GM19023 (cell line): ENCODE results near the gene RNU1-4.
"Not testable (repeated sequence)": the region's sequence is repeated elsewhere in the genome, so short reads cannot be mapped to it uniquely, and the experiment has no call there.

Source experiments
- ATAC-seq: cut with Tn5 transposase; IDR thresholded peaks from one replicate; pipeline ENCODE4 v1.9.1; 2021; ENCODE audit warnings: mild to moderate bottlenecking, moderate library complexity; ENCODE audit not compliant: unreplicated experiment

RNU1-4 gene

DNA sequence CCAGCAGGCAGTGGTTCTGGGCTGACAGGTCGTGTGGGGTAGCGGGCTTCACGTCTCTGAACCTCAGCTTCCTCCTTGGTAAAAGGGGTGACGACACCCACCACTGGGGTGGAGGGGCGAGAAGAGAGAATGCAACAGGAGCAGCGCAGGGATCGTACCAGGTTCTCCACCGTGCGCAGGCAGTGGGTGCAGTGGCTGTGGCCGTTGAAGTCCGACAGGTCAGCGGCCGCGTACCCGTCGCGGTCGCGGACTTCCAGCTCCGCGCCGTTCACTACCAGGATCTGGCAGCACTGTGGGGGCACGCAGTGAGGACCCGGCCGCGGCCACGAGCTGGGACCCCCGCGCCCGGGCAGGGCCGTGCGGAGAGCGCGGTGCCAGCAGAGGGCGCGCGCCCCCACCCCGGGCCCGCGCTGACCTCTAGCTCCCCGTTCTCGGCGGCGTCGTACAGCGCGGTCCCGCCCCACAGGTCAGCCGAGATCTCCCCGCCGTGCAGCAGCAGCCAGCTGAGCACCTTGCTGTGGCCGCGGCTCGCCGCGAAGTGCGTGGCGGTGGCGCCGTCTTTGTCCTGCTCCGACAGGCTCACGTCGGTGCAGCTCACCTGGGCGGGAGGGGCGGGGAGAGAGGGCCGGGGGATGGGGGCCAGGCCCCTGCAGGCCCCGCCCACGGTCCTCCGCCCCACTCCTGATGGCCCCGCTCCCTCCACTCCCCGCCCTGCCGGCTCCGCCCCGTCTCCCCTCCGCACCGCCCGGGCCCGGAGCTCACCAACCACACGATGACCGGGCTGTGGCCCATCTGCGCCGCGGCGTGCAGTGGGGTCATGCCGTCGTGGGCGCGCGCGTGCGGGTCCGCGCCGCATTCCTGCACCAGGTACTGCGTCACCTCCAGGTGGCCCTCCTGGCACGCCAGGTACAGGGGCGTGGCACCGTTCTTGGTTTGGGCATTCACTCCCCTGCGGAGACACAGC is 32.9 kb upstream of the RNU1-4 start:
- ATAC-seq: not testable (repeated sequence)

DNA sequence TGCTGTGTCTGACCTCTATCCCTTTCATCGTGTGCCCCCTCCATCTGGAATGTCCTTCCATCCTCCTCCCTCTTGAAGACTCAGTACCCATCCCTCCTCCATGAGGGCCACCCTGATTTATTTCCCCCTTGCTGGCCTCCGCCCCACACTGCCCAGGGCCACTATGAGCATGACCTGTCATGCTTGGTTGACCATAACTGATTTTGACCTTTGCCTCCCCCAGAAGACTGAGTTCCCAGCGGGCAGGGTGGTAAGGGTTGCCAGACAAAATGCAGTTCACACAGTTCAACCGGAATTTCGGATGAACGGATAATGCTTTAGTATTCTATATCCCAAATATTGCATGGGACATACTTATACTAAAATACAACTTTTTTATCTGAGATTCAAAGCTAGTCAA is 31.6 kb upstream of the RNU1-4 start:
- ATAC-seq: not testable (repeated sequence)

DNA sequence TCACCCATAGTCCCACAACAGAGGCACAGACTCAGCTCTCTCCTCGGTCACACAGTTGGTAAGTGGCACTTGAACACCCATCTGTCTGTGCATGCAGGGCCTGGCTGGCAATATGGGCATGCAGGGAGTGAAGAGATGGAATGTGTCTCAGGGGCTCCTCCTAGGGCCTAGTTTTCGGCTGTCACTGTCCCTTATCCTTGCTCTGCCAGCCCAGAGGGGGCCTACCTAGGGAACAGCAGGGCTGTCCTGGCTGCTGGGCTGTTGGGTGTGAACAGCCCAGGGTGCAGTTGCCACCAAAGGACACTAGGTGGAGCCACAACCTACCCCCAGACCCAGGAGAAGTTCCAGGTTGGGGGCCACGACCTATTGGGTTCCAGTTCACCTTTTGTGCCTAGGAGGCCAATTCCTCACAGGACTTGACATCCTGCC is 30.6 kb upstream of the RNU1-4 start:
- ATAC-seq: peak; percentile 60

DNA sequence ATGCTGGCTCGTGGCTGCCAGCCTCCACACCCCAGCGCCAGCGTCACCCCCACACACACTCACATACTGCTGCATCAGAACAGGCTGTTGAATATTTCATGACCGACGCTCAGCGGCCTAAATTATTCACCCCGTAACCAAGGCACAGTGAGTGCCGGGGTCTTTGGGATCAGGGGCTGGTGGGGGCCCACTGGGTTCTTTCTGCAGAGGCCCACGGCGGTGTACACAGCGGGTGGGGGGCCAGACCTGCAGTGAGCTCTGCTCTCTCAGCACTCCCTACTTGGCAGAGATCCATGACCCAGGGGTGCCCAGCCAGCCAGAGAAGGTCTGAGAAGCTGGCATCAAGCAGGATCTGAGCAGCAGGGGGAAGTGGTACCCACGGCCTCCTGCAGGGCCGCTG is 29.7 kb upstream of the RNU1-4 start:
- ATAC-seq: not testable (repeated sequence)

DNA sequence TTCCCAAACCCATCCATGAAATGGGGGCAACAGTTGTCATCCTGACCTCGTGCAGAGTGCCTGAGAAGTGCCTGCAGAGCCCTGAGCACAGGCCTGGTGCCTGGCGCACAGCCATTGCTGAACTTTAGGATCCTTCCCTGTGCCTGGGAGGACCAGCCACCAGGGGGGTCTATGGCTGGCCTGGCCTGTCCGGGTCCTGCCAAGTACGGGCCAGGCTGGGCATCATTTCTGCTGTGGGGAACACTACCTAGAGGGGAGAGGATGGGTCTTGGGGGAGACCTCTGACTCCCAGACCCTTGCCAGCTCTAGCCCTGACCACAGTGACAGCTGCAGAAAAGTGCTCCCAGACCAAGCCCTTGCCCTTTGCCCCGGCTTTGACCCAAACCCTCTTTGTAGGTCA is 28.2 kb upstream of the RNU1-4 start:
- not testable (repeated sequence) for ATAC-seq

DNA sequence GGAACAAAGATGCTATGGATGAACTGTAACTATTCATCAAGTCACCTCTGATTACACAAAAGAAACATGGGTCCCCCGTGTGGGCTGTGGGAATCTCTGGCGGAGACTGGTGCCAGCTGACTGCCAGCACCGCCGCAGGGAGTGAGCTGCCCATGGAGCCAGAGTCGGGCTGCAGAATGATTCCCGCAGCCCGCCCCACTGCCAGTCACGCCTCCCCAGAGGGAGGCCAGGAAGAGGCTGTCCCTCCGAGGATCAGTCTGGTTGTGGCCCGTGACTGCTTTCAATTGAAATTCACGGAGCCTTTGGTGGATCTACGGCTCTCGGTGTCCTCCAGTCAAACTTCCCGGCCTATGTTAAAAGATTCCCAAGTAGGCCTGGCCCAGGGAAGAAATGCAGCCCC is 27.7 kb upstream of the RNU1-4 start:
- not testable (repeated sequence) for ATAC-seq

DNA sequence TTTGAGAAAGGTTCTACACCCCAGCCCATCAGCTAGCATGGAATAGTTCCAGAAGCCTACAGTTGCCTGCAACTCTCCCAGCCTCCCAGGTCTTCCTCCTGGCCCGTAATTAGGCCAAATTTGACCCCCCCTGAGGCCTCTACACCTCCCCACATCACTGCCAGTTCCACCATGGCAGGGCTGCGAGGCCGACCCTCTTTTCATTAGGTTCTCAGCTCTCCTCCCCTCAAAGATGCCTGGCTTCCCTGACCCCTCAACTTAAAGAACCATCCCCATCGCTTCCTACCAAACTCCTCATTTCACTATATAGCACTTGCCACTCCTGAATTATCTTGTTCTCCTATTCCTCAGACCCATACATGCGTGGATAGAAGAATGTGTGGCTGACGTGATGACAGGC is 27.3 kb upstream of the RNU1-4 start:
- not testable (repeated sequence) for ATAC-seq

DNA sequence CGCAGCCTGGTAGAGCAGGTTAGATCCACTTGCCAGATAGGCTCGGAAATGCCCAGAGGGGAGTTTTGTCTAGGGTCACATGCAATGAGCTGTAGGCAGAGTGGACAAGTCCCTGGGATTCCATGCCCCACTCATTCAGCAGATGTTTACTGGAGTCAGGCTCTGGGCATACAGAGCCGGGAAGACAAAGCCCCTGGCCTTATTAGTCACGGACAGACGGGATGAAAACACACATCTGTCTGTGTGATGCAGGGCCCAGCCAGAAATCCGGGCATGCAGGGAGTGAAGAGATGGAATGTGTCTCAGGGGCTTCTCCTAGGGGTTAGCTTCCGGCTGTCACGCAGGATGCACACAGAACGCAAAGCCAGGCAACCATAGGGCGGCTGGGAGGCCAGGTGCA is 26.8 kb upstream of the RNU1-4 start:
- ATAC-seq: not testable (repeated sequence)

DNA sequence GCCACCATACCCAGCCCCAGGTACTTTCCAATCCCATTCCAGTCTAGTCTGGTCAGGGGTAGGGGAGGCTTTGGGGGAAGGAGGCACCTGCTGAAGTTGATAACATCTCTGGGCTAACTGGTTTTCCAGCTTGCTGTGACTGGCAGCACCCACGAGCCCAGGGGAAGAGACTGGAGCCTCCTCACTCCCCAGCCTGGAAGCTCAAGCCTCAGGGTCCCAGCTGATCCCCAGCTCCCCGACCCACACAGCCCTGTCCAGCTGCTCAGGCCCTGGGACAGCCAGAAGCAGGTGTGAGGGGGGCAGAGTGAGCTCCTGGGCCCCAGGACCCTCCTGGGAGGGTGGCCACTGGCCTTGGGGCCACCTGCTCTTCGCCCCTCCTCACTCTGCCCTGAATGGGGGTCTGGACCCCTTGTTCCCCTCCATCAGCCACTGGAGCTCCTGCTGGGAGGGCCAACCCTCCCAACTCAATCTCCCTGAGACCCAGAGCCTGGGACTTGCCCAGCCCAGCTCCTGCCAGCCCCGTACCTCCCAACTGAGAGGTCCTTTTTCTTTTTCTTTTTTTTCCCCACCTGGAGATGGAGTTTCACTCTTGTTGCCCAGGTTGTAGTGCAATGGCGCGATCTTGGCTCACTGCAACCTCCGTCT is 23.5 kb upstream of the RNU1-4 start:
- no peak for ATAC-seq

DNA sequence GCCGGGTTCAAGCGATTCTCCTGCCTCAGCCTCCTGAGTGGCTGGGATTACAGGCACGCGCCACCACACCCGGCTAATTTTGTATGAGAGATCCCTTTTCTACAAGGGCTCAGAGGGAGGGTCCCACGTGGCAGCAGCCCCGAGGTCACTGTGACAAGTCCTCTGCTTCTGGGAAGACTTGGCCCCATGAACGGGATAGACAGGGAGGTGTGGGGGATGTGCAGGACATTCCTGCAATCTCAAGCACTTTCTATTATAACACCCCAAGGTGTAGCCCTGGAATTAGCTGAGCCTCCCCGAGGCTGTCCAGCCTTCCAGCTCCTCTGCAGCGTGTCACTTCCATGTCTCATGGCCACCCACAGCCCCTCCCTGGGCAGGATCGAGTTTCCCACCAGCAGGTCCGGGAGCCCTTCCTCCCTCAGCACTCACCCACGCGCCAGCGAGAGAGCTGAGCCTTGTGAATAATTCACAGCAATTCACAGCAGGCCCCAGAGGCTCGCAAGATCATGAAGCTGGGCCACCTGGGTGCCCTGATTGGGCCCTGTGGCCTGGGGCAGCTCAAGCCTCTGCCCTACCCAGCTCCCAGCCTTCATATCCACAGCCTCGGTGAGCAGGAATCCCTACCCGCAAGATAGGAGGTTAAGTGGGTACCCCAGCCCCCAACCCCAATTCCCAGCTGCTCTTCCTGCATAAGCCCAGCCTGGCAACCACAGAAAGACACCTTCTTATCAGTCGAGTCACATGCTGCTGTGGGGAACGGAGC is 22.8 kb upstream of the RNU1-4 start:
- ATAC-seq: no peak

DNA sequence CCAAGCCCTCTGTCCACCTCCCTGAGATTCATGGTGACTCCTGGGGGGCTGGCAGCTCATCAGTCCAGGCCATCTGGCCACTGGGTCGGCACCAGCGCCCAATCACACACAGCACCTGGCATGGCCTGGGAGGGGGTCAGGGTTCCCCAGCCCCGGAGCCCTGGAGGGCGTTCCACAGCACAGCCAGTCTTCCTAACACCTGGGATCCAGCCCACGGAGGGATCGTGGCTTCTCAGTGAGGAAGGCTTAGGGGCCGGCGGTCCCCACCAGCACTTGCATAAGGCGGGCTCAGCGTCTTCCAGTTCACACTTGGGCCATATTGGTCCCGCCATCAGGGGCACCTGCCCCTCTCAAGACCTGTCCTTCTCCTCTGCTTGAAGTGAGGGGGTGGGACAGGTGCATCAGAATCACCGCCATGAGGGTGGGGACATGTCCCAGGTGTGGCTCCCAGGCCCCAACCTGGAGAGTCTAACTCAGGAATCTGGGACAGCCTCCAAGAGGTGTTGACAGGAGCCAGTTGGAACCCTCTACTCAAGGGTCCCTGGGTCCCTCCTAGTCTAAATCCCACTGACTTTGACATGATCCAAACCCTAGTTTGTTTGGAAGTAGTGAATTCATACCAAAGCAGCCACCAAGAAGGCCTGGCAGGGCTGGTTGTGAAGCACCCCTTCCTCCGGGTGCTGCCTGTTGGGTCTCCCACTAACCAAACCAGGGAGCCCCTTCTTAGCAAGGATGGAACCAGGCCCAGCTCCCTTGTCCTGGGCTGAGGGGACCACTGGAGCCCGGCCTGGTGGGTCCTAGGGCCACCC is 22.0 kb upstream of the RNU1-4 start:
- not testable (repeated sequence) for ATAC-seq

DNA sequence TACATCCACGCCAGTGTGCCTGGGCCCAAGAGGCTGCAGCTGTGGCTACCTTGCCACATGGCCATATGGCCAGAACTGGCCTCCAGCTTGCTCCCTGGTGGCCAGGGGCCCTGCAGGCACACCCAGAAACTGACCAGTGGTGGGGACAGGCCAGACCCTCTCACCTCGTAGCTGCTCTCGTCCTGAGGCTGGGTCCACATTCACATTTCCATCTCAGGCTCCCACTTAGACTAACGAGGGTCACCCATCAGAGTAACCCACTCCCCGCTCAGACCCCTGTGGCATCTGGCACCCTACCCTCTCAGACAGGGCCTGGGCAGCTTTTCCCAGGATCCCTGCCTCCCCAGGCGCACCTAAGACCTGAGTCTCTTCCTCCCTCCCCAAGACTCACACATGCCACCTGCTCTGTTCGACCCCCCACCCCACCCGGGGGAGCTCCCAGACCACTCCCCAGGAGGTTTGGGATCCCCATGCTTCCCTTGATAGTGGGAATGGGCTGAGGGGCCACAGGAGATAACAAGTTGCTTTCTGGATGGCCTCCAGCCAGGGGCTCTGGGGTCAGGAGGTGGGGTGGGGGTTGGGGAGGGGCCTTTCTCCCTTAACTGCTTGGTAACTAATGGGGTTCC is 21.3 kb upstream of the RNU1-4 start:
- ATAC-seq: no peak

DNA sequence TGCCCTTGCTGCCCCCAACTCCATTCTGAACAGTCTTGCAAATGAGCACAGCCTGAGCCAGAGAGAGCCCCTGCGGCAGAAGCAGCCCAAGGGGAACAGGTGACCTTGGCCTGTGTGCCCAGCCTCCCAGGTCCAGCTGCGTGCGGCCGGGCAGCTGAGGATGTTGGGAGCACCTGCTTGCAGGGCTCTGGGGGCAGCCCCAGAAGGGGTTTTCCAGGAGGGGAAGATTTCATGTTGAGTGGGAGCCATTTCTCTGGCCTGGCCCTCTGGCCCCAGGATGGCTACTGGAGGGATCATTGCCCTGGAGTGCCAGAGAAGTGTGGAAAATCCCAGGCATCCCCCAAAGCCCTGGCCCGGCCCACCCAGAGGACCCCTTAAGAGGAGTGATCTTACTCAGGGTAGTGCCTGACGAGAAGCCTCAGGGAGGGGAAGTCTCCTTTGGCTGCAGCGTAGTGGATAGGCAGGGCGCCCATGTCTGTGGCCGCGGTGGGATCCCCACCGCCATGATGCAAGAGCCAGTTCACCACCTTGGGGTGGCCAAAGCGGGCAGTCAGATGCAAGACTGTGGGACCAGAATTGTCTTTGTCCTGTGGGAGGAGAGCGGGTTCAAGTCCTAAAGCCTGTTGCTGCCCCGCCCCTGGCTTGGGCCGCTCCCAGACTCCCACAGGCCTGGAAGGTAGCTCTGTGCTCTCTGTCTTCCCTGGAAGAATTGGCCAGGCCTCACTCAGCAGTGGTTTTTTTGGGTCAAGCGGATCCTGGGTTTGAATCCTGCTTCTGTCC is 20.6 kb upstream of the RNU1-4 start:
- no peak for ATAC-seq

DNA sequence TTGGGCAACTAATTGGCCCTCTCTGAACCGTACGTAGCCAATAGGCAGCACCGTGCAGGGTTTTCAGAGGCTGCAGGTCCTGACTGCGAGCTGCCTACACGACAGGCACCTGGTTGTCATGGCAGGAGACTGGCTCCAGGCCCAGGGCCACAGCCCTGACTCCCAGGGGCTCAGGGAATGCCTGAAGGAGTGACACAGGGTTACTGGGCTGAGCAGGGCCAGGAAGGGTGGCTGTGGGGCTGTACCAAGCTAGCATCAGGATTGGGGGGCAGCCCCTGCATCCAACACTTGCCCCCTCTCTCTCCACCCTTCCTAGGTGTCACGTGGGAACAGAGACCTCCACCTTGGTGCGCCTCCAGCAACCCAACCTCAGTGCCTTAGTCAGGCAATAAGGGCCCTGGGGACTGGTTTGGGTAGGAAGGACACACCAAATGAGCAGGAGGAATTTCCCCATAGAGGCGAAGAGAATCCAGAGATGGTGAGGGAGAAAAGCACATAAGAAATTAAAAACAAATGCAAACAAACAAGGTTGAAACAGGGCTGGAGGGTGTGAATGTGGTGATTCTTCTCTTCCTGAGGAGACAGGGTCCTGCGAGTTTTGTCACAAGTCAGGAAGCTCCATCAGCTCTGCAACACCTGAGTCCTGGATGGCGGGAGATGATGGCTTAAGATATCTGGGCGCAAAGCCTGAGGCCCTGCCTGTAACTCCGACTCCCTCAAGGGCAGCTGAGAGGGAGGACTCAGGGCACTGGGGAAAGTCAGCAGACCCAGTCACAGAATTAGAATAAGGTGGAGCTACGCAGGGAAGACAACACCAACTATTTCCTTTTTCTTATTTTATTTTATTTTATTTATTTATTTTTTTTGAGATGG is 19.7 kb upstream of the RNU1-4 start:
- no peak for ATAC-seq

DNA sequence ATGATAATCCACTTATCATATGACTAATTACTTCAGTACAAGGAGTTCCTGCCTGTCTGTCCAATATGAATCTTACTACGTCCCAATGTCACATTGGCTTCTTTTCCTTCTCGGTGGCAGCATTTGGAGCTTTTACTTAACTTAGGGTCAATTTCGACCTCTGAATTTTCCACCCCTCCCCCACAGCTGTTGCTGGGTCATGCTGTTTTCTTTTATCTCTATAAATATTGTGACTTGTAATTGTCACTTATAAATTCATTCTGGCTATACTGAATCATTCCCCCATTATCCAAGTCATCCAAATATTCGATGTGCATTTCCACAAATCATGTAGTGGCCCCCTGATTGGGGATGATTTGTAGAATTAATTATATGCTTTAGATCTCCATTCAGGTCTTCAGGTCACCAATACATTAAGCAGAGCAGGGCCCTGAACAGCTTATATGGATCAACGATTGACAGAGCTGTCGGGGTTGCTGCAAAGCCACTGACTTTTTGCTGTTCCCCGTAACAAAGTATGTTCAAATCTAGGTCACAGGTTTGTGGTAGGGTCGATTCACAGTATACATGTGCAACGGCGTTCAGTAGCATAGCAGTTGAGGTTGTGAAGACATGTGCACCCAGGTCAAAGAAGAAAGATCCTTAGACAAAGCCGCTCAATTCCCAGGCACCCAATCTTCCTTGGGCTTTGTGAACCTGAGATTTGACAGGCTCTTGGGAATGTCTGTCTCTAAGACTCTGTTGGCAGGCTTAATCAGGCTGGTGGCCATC is 18.3 kb upstream of the RNU1-4 start:
- no peak for ATAC-seq

DNA sequence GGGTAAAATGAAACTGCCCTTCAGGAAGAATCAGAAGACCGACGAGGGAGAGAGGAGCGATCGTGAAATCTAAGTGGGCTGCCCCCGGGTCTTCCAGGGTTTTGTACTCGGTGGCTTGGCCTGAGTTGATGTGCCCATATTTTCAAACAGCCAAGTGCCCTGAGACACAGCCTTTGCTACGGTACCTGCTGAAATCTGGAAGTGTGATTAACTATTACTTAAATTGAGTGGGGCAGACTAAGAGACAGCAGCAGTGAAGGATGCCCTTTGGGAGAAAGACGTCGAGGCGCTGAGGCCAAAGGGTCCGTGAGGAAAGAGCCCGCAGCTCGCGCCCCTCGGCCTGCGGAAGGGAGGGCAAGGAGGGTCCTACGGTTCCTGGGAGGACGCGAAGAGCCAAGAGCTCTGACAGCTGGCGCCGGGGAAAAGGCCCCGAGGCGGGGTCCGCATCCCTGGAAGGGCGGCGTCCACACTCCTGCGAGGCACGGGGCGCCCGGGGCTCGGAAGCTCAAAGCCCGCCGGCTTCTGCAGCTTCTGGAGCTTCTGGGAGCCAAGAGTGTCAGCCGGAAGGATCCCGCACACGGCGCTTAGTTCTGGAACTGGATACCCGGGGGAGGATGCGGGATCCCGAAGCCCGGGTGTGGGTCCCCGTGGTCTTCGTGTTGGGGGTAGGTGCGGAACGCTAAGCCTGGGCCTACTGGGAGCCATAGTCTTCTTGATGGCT is 15.4 kb upstream of the RNU1-4 start:
- ATAC-seq: no peak
